ENCODE data around the gene ZNF738. TPM values are rescaled to one million over a fixed set of nuclear protein-coding genes. Genes with fewer than 3 reads are reported as not detected.

Gene ZNF738
- total RNA-seq, 4 donors from 2014 or later: 4.7 to 6.0 (median 5.1) TPM

DNA sequence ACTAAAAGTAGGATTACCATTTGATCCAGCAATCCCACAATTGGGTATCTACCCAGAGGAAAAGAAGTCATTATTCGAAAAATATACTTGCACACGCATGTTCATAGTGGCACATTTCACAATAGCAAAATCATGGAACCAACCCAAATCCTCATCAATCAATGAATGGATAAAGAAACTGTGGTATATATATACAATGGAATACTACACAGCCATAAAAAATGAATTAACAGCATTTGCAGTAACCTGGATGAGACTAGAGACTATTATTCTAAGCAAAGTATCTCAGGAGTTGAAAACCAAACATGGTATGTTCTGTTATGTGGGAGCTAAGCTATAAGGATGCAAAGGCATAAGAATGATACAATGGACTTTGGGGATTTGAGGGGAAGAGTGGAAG, 32.6 kb upstream of the ZNF738 start:
- no peak for TF ChIP-seq CTCF (IDR thresholded peaks at IDR 0.05; ENCODE audit: low read depth)

DNA sequence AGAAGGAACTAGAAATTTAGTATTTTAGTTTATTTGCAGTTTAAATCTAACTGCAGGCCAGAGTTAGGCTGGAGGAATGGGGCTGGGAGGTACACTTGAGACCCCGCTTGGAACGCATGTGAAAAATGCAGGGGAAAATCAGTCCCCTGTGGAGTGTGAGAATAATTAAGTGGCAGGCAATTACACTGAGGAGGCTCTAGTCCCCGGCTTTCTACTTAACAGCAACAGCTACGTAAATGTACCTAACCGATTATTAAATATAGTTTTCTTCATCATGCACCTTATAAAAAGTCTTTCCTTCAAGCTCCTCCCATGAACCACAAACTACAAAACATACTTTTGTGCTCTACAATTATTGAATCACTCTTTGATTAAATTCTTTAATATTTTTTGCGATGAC, 30.4 kb upstream of the ZNF738 start:
- TF ChIP-seq CTCF (IDR thresholded peaks at IDR 0.05; ENCODE audit: low read depth): no peak

- TF ChIP-seq CTCF (IDR thresholded peaks at IDR 0.05; ENCODE audit: low read depth): no peak
Observed at GRCh38 chr19:21328885-21329605, 29.8 kb upstream of the ZNF738 start, which contains the start of gene ZNF708. Gene ZNF708 (minus strand): TSS chr19:21329410. CDS start chr19:21329212, 198 bp downstream.

- TF ChIP-seq CTCF (IDR thresholded peaks at IDR 0.05; ENCODE audit: low read depth): no peak
Observed at GRCh38 chr19:21335721-21336120, 23.1 kb upstream of the ZNF738 start.

GRCh38 chr19:21352830-21353229, 6.0 kb upstream of the ZNF738 start:
- no peak for TF ChIP-seq CTCF (IDR thresholded peaks at IDR 0.05; ENCODE audit: low read depth)

GRCh38 chr19:21362291-21362690, 3.5 kb downstream of the ZNF738 start:
- no peak for TF ChIP-seq CTCF (IDR thresholded peaks at IDR 0.05; ENCODE audit: low read depth)

- no peak for TF ChIP-seq CTCF (IDR thresholded peaks at IDR 0.05; ENCODE audit: low read depth)
Observed at GRCh38 chr19:21383980-21384582, 25.3 kb downstream of the ZNF738 start.

Data from subcutaneous adipose tissue (tissue), 4 donors.